ENCODE data around the gene C17orf67.

DNA sequence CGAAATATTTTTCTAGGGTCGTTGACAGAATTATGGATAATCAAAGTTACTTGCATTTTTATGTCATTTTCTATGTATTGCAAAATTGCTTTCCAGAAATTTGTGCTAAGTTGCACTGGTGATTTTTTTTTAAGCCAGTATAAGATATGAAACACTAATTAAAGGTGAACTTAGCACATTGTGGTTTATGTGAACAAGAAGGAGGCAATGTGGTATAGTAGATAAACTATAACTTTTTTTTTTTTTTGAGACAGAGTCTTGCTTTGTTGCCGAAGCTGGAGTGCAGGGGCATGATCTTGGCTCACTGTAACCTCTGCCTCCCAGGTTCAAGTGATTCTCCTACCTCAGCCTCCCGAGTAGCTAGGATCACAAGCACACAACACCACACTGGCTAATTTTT lies 13.4 kb upstream of the C17orf67 start:
- TF ChIP-seq, protein P1, sequence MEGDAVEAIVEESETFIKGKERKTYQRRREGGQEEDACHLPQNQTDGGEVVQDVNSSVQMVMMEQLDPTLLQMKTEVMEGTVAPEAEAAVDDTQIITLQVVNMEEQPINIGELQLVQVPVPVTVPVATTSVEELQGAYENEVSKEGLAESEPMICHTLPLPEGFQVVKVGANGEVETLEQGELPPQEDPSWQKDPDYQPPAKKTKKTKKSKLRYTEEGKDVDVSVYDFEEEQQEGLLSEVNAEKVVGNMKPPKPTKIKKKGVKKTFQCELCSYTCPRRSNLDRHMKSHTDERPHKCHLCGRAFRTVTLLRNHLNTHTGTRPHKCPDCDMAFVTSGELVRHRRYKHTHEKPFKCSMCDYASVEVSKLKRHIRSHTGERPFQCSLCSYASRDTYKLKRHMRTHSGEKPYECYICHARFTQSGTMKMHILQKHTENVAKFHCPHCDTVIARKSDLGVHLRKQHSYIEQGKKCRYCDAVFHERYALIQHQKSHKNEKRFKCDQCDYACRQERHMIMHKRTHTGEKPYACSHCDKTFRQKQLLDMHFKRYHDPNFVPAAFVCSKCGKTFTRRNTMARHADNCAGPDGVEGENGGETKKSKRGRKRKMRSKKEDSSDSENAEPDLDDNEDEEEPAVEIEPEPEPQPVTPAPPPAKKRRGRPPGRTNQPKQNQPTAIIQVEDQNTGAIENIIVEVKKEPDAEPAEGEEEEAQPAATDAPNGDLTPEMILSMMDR (IDR thresholded peaks at IDR 0.05; ENCODE audit: poor library complexity, severe bottlenecking) = no peak
- TF ChIP-seq EZH2 (IDR thresholded peaks at IDR 0.05; ENCODE audit: borderline replicate concordance, insufficient read depth, low read length, poor library complexity, severe bottlenecking) = no peak

Measured in neural cell (in vitro differentiated cells).